ENCODE results near the gene GAB2.

- TF ChIP-seq CTCF (IDR thresholded peaks at IDR 0.05) (no peak), POLR2A (IDR thresholded peaks at IDR 0.05) (no peak)
These were observed 24.8 kb downstream of the GAB2 start for GRCh38 chr11:78392854-78393253.

Measured in adrenal gland (tissue), 5 donors.